Bronchial epithelial cell (primary cell): ENCODE results near the gene TIMM22. TPM values are rescaled to one million over a fixed set of nuclear protein-coding genes. Genes with fewer than 3 reads are reported as not detected.

ENCODE experiments used
- DNase-seq: peaks from one replicate; pipeline ENCODE4 v3.0.0-alpha.2; 2010; ENCODE audit warnings: low read depth
- FAIRE-seq: peaks from 2 replicates; lab custom pipeline; 2011; peaks lifted over from hg19 to GRCh38; lab: Jason Lieb, UNC
- H3K27me3 ChIP-seq: 2 replicates; pipeline ENCODE4 v1.5.1; 2011; ENCODE audit warnings: low read length; ENCODE audit not compliant: control insufficient read depth, insufficient read depth
- H3K36me3 ChIP-seq: 2 replicates; pipeline ENCODE4 v1.5.1; 2011; ENCODE audit warnings: low read length; ENCODE audit not compliant: control insufficient read depth, insufficient read depth
- H3K4me3 ChIP-seq: 2 replicates; pipeline ENCODE4 v1.5.1; 2011; ENCODE audit warnings: mild to moderate bottlenecking, low read depth, low read length, control low read depth
- CTCF ChIP-seq: IDR thresholded peaks from 2 replicates; pipeline ENCODE4 v1.5.1; 2011; ENCODE audit warnings: mild to moderate bottlenecking, moderate library complexity, low read length, control low read depth, inconsistent platforms; ENCODE audit not compliant: insufficient read depth, severe bottlenecking
- total RNA-seq: library from RNA; depleted of rRNA; stranded (reverse); fragments of >200 nt; gene quantifications from 2 replicates; pipeline ENCODE4 v1.2.1, GENCODE V29; 2014

Gene TIMM22
- total RNA-seq, 1 donor from 2014 or later: 16.3 TPM

- DNase-seq (no peak), FAIRE-seq (no peak)
- no peak for TF ChIP-seq CTCF
- Histone ChIP-seq H3K36me3 (peaks cover 25% of the 10 kb centered on the region), H3K4me3 (no peak overlapping the region), H3K27me3 (no peaks in the 10 kb centered on the region)
Measured at GRCh38 chr17:1050246-1050995, 53.5 kb downstream of the TIMM22 start.

- DNase-seq: no peak
- FAIRE-seq: no peak
- peaks cover 27% of the 10 kb centered on the region for H3K36me3 ChIP-seq
- no peak overlapping the region for H3K4me3 ChIP-seq
- TF ChIP-seq CTCF: no peak
- H3K27me3 ChIP-seq: no peaks in the 10 kb centered on the region
Measured at GRCh38 chr17:1050996-1051925, 54.3 kb downstream of the TIMM22 start.

Other genes with a start within 250 kb of the TIMM22 start
- gene GEMIN4, start 244.9 kb upstream of the TIMM22 start, total RNA-seq: 8.4 and 8.7 TPM in 2 replicates
- 90.6 and 93.2 TPM in 2 replicates for gene GLOD4, start 214.8 kb upstream of the TIMM22 start, total RNA-seq
- 18.4 and 22.4 TPM in 2 replicates for gene MRM3, start 214.8 kb upstream of the TIMM22 start, total RNA-seq
- 64.4 and 70.3 TPM in 2 replicates for gene NXN, start 17.4 kb upstream of the TIMM22 start, total RNA-seq
- 18.7 and 39.3 TPM in 2 replicates for gene ABR, start 182.9 kb downstream of the TIMM22 start, total RNA-seq